Thoracic aorta (tissue), 2 donors: ENCODE data around the gene SH3GL2. TPM values are rescaled to one million over a fixed set of nuclear protein-coding genes. Genes with fewer than 3 reads are reported as not detected.

Experiments
- ATAC-seq: fragments of 150-250 bp; one replicate; pipeline ENCODE4 v1.8.0; 2017; ENCODE audit warnings: low read depth; ENCODE audit not compliant: insufficient number of reproducible peaks, low FRiP score
- DNase-seq: peaks from one replicate; pipeline ENCODE4 v3.0.0-alpha.2; 2020; ENCODE audit warnings: low spot score
- H3K27ac ChIP-seq, 2 donors: fragments of 200-600 bp; sonication (generic); 1 replicate in 1 of 2; 2 replicates in 1 of 2; pipeline ENCODE4 v1.5.1; 2016; ENCODE audit warnings: mild to moderate bottlenecking in 2 of 2, moderate library complexity in 2 of 2
- H3K27me3 ChIP-seq: fragments of 200-600 bp; sonication (generic); replicated peaks from 2 replicates; pipeline ENCODE4 v1.6.0; 2016; ENCODE audit warnings: mild to moderate bottlenecking; ENCODE audit not compliant: insufficient read depth
- H3K36me3 ChIP-seq: fragments of 200-600 bp; sonication (generic); one replicate; pipeline ENCODE4 v1.5.1; 2016
- H3K4me1 ChIP-seq, 2 donors: fragments of 200-600 bp; sonication (generic); 1 replicate in 1 of 2; 2 replicates in 1 of 2; pipeline versions ENCODE4 v1.5.1 to v1.6.0; 2016; ENCODE audit warnings: low read depth in 2 of 2, mild to moderate bottlenecking in 1 of 2; ENCODE audit not compliant: control insufficient read depth in 1 of 2
- H3K4me3 ChIP-seq: fragments of 200-600 bp; sonication (generic); 2 replicates; pipeline ENCODE4 v1.5.1; 2016; ENCODE audit warnings: mild to moderate bottlenecking
- H3K9me3 ChIP-seq: fragments of 200-600 bp; sonication (generic); 2 replicates; pipeline ENCODE4 v1.5.1; 2016
- CTCF ChIP-seq: fragments of 200-600 bp; sonication (generic); IDR thresholded peaks from one replicate; pipeline ENCODE4 v1.5.1; 2019; ENCODE audit warnings: antibody characterized with exemption
- total RNA-seq, 2 donors: library from RNA; depleted of rRNA; stranded (reverse); fragments of >200 nt; gene quantifications; one replicate each; pipeline versions ENCODE4 v1.1.0 to v1.2.3, GENCODE V29; 2016

SH3GL2 gene
- total RNA-seq, 2 donors from 2014 or later: not detected

GRCh38 chr9:17604556-17604955 is 25.7 kb downstream of the SH3GL2 start:
- no peaks in the 10 kb centered on the region for H3K27me3 ChIP-seq
- DNase-seq (no peak), ATAC-seq (no peak)
- no peaks in the 10 kb centered on the region for H3K36me3 ChIP-seq
- no peaks in the 10 kb centered on the region for H3K9me3 ChIP-seq
- no peak overlapping the region for H3K4me3 ChIP-seq
- no peak for TF ChIP-seq CTCF
- peaks cover 3 to 8% of the 10 kb centered on the region in 2 donors for H3K4me1 ChIP-seq
- no peak overlapping the region for H3K27ac ChIP-seq

GRCh38 chr9:17609312-17610005 is 30.6 kb downstream of the SH3GL2 start:
- DNase-seq (no peak), ATAC-seq (no peak)
- H3K36me3 ChIP-seq: no peaks in the 10 kb centered on the region
- TF ChIP-seq CTCF: no peak
- no peaks in the 10 kb centered on the region for H3K4me1 ChIP-seq
- H3K4me3 ChIP-seq: no peak overlapping the region
- no peak overlapping the region for H3K27ac ChIP-seq
- H3K9me3 ChIP-seq: no peaks in the 10 kb centered on the region
- no peaks in the 10 kb centered on the region for H3K27me3 ChIP-seq

- Histone ChIP-seq H3K9me3 (no peaks in the 10 kb centered on the region), H3K27ac (no peak overlapping the region), H3K36me3 (no peaks in the 10 kb centered on the region), H3K4me3 (no peak overlapping the region), H3K4me1 (no peaks in the 10 kb centered on the region), H3K27me3 (no peaks in the 10 kb centered on the region)
- no peak for TF ChIP-seq CTCF
- ATAC-seq (no peak), DNase-seq (no peak)
Observed at GRCh38 chr9:17611342-17611741, 32.5 kb downstream of the SH3GL2 start.

GRCh38 chr9:17611917-17612316 is 33.1 kb downstream of the SH3GL2 start:
- Histone ChIP-seq H3K27me3 (no peaks in the 10 kb centered on the region), H3K4me3 (no peak overlapping the region), H3K9me3 (no peaks in the 10 kb centered on the region), H3K27ac (no peak overlapping the region), H3K36me3 (no peaks in the 10 kb centered on the region), H3K4me1 (no peaks in the 10 kb centered on the region)
- DNase-seq: no peak
- no peak for TF ChIP-seq CTCF
- ATAC-seq: no peak

GRCh38 chr9:17613758-17614157 is 34.9 kb downstream of the SH3GL2 start:
- Histone ChIP-seq H3K4me1 (no peaks in the 10 kb centered on the region), H3K9me3 (no peaks in the 10 kb centered on the region), H3K4me3 (no peak overlapping the region), H3K27ac (no peak overlapping the region), H3K27me3 (no peaks in the 10 kb centered on the region), H3K36me3 (no peaks in the 10 kb centered on the region)
- TF ChIP-seq CTCF: no peak
- ATAC-seq (no peak), DNase-seq (no peak)
